Measurements from ENCODE around the gene BACH2.

BACH2 gene

DNA sequence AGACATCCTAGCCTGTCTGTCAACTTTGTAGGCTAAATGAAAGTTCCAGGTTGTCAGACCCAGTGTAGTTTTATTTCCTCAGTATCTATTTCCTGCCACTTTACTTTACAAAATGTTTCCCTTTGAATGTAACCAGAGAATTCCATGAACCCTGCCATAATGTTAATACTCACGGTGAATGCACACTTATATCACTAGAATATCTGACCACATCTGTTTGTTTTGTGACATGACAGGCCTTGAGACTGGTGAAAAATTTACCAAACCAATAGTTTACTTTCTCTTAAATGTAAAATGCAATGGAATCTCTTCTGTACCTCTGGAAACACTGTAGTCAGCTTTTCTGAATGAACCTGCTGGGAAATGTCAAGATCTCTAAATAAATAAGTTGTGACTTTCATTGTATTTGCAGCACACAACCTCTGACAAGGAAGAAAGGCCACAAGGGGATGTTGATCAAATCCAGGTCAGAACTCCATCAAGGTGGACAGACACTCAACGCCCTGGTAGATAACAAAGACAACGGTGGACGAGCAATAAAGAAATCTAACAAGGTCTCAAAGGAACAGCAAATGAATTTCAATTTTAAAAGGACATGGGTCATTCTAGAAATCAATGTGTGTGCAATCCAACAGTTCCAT lies 59.2 kb downstream of the BACH2 start:
- DNase-seq: no peak

DNA sequence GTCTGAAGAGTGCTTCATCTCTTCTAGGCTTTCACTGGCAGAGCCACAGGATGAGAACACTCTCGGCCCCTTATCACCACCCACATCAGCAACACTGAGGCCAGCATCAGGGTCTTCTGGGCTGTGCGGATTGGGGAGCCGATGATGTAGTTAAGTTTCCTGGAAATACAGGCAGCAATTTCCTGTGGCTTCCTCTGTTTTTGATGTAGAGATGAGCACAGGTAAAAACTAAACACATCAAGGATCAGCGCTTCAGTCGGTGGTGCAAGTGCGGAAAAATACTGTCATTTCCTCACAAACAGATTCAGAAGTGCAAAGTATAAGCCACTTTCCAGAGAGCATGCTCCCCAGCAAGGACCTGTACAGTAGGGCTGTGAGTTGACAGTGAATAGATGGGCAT lies 62.6 kb downstream of the BACH2 start:
- no peak for DNase-seq

DNA sequence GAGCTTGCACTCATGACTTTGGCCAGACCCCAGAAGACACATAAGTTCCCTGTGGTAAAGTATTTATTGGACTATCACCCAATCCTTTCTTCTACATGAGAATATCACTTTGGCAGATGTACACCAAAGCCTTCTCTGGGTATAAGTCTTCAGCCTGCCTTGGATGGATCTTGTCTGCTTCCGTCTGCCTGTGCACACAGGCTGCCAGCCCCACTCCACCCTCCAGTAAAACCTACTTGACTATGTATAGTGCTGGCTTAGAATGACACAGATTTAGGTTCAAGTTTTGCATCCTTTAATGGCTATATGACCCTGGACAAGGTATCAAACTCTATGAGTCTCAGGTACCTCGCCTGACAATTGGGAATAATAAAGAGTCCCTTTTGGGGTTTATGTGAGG lies 63.4 kb downstream of the BACH2 start:
- no peak for DNase-seq

DNA sequence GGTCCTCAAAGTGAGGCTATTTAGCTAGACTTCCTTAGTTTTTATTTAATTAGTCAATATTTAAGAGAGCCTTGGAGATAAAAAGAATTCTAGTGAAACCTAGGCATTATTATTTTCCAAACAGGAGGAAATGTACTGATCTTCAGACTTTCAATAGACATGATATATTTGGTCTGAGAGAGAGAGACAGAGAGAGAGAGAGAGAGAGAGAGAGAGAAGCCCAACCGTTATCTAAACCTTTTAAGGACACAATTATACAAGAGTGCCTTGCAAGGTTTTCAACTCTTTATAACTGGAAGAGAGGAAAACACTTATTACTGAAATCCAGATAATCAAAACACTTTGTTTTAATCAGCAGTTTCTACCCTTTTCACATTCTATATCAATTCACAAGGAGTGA lies 64.8 kb downstream of the BACH2 start:
- no peak for DNase-seq

DNA sequence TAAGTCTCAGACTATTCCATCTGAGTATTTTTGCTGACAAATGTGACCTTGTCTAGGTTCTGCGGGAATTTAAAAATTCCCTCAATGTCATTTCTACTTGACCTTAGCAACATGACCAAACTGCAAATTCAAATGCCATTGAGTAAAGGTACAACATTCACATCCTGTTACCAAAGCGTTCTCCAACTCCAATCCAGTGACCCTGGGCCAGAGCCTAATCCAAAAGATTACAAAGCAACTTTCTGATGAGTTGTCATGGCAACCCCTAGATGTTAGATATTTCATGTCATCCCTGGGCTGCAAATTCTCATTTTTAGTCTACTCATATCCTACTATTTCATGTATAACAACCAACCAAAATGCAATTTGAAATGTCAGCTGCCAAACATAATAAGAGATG lies 65.3 kb downstream of the BACH2 start:
- DNase-seq: no peak

DNA sequence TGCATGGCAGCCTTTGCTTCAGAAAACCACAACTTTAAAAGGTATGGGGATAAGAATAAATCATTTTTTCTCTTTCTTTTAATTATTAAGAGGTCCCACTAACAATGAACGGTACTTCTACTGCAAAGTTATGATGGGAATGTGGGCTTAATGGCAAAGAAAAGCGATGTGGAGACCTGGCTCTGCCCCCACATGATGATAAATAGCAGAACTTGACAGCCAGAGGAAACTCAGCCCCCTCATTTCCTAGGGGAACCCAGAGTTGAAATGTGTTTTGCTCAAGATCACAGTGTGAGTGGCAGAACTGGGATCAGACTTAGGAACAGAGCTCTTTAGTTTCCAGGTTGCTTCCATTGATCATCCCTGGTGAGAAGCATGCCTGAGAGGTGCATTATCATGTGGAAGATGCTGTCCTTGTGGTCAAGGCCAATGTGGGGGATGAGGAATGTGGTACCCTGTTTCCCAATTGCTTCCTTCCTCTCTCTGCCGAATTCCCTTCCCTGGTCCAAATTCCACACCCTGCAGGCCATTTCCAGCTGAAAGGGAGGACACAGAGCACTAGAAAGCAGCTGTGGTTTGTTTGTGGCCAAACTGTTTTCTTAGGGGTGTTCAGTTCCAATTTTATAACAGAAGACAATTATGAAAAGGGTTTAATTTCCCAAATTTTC lies 66.0 kb downstream of the BACH2 start:
- no peak for DNase-seq

DNA sequence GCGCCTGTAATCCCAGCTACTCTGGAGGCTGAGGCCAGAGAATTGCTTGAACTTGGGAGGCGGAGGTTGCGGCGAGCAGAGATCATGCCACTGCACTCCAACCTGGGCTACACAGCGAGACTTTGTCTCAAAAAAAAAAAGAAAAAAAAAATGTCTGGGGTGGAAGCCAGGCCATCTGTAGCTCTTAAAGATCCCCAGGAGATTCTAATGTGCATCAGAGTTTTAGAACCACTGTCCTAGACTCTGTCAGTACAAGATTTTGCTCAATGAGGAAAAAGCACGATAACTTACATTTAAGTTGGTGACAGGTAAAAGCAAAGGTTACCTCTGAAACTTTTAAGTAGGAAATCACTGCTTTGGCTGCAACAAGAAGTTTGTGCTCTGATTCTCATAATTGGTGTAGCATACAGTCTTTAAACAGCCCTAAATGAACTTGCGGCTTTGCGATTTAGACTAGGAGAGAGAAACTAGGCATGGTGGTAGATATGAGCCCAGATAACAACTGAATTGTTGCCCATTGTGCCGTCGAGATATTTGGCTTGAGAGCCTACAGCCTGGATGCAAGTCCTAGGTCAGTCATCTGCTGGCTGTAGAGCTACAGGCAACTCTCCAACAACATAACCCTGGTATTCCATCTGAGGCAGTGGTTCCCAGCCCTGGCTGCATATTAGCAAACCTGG lies 67.2 kb downstream of the BACH2 start:
- no peak for DNase-seq

DNA sequence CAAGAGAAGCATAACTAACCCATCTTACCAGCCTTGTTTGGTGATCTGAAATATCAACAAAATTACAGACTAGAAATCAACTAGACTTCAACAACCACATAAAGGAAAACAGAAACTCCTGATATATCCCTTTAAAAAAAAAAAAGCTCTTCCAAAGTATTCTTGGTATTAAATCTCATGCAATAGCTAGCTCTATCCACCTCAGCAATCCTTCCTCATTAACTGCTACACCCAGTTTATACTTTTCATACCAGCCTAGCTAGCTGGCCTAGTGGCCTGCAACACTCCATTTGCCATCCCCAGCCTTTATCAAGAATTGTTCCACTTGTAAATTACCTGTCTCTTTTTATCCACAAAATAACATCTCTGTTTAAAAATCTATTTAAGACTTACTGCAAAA lies 69.0 kb downstream of the BACH2 start:
- no peak for DNase-seq

DNA sequence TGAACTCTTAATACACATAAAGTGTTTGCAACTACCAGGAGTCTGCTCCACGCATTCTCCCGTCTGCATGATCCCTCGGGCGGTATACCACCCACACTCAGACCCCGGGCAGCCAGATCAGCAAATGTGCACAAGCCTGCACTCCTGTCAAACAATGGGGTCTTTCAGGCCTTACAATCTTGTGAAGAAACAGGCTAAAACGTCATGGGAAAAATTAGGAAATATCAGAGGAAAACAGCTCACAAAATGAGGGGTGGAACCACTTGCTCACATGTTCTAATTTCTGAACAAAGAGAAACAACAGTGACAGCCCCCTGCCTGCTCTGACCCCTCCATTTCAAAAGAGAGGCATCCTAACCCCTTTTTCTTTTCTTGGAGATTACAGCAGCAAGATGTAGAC lies 69.4 kb downstream of the BACH2 start:
- DNase-seq: no peak

DNA sequence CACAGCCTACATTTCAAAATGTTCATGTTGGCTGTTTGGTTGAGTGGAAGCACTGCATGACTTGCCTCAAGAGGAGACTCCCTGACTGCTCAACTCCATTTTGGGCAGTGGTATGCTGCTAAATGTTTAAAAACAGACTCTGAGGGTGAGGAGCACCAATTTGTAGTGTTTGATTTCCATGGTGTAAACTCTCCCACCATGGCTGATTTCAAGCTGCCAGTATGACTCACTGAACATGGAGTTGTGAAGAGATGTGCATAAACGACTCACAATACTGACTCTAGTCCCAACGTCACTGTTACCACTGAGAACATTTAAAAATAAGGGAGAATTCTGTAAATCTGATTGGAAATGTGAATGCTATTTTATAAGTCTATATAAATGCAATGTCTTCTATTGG lies 70.4 kb downstream of the BACH2 start:
- no peak for DNase-seq

DNA sequence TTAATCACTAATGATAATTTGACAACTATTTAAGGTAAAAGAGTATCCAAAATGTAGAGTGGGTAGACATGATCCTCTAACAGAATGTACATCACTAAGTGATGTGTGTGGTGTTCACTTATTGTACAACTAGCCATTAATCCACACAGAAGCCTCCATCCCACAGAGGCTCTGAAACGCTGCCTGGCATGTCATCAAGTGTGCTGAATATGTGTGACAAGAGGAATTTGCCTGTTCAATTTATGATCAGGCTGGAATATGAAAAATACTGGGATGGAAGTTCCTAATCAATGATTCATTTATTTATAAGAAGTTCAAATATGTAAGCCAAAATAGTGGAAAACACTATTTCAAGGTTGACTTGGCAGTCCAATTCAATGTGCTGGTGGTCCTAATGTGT lies 72.4 kb downstream of the BACH2 start:
- no peak for DNase-seq

DNA sequence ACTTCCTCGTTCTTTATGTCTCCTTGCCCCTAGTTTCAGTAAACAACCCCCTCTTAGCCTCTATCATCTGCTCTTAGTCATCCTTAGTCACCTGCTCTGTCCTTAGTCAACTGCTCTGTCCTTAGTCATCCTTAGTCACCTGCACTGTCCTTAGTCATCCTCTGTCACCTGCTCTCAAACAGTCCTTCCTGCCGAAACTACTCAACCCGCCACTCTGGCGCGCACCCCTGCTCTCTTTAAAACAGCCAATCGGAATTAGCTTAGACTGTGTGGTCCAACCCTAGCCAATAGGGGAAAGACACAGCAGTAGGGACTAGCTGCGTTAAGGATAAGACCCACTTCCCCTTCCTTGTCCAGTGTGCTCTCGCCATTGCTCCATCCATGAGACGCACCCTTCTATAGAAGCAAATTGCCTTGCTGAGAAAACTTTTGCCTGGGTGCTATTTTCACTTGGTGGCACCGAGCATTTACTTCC lies 73.9 kb downstream of the BACH2 start:
- DNase-seq: no peak

DNA sequence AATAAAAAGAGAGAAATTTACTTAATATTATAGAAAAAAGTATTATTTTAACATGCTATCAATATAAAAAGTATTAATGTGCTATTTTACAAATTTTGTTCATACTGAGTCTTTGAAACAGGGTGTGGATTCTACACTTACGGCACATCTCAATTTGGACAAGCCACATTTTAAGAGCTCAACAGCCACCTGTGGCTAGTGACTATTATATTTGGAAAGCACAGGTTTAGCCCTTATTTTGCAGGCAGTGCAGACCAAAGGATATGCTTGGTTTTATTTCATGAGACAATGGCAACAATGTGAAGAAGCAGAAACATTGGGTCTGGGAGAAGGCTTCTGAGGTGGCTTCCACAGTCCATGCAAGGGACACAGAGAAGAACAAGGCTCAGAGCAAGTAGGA lies 74.6 kb downstream of the BACH2 start:
- DNase-seq: no peak

DNA sequence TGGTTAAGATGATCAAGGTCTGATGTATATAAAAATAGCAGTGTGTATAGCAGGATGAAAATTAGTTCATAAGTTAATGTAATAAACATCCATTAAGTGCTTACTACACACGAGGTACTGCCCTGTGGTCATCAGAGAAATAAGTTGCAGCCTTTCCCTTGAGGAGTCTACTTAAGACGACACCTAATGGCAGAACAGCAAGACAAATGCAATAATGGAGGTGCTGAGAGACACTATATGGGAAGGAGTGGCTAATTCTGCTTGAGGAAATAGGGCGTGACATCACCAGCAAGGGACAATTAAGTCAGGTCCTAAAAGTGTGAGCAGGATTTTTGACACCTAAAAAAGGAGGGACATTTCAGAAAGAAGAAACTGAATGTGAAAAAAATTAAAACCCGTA lies 75.2 kb downstream of the BACH2 start:
- no peak for DNase-seq

DNA sequence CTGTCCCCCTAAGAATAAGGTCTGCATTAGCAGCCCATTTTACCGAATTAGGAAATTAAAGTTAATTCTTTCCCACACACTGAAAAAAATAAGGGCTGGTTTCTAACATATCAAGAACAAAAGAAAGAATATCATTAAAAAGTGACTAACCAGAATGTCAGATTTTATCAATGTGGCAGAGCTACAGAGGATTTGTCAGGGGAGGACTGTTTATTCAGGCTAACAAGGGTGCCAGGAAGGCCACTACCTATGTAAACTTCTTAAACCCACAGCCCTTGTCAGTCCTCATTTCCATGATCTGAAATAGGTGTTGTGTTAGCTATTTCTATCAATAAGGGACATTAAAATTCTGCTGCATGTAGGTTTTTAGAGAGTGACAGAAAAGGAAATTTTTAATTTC lies 76.4 kb downstream of the BACH2 start:
- DNase-seq: no peak

DNA sequence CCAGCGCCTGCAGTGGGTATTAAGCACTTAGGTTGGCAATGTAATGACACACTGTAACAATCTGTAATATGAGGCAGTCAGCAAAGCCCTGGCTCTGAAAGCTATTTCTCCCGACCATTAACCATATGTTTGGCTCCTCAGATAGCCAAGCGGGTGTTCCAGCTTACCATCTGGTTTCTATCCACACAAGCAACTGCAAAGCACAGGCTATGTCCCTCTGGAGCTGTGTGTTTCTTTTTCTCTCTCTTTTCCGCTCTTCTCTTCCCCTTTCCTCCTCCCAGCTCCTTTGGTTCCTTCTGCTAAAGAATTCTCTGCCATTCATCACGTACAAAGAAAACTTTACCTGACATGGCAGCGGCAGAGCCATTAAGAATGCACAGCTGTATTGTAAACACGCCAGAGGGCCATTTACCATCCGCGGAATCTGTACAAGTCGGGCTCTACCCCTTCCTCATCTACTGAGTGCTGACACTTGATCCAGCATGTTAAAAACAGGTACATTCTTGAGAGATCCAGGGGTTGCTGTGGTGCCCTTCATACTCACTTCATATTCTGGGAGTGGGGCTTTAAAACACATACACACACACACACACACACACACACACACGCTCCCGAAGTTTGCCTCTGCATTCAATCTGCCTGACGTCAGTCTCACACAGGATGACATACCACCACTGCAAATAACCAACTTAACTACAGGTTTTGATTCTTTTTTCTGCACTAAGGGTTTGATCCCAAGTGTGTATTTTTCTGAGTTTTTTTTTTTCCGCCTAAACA lies 77.2 kb downstream of the BACH2 start:
- peak; percentile 84 for DNase-seq

DNA sequence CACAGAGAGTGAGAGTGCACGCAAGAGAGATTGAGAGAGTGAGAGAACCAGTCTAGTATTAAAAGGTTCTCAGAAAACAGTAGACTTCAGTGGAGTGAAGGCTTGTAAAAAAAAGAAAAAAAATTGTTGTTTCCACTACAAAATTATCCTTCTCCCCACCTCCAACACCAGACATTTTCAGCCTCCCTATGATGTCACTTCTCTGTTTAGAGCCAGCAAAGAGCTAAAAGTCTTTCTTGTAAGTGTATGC lies 77.8 kb downstream of the BACH2 start:
- no peak for DNase-seq

DNA sequence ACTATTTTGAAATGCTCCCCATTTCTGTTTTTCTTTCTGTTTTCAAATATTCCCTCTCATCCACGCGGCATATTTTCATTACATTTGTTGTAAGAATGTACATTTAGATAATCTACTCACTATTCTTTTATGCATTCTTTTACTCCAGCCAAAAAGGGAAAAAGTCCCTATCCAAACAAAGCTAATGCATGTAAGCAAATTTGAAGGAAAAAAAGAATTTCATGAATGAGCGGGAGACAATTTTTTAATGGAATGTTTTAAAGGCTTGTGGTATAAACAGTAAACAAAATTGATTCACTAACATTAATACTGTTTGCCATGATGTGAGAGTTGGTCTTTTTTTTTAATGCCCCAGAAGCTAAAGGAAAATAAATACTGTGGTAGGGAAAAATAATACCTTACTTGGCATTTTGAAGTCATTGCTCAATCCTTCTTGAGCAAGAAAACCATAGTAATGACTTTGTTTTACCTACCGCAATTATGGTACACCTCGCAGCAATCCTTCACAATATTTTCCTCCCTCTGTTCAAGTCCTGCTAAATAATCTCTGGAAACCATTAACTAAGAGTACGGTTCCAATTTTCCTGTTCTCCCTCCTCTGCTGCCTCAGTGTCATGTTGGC lies 79.0 kb downstream of the BACH2 start:
- no peak for DNase-seq

DNA sequence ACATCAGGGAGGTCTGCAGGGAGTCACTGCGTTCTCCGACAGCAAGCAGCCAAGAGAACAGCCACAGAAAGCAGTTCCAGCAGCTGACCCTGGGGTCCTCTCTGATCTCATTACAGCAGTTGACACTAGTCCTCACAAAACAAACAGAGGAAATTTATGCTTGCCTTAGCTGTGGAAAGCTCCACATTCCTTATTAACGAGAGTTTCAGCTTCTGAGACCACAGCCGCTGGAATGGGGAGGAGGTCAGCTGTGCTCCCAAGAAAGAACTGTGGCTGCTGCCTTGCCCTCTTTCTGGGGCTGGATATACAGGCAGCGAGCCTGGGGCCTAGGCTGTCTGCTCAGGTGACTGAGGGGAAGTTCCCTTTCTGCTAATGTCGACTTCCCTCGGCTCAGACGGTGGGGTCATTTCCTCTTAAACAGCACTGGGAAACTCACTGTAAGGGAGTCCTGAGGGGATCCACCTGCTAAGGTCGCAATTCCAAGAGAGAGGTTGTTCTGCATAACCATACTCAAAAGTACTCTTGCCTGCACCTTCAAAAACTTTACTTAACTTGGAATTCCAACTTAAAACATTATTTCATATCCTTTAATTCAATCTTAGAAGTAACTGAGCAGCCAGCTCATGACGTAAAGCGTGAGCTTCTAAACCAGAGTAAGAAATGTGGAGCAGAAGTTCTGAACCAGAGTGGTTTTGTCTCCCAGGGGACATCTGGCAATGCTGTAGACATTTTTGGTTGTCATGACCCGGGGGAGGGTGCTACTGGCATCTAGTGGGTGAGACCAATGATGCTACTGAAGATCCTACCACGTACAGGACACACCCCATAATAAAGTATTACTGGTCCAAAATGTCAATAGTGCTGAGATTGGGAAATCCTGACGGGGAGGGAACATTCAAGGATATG lies 80.3 kb downstream of the BACH2 start:
- DNase-seq: no peak

DNA sequence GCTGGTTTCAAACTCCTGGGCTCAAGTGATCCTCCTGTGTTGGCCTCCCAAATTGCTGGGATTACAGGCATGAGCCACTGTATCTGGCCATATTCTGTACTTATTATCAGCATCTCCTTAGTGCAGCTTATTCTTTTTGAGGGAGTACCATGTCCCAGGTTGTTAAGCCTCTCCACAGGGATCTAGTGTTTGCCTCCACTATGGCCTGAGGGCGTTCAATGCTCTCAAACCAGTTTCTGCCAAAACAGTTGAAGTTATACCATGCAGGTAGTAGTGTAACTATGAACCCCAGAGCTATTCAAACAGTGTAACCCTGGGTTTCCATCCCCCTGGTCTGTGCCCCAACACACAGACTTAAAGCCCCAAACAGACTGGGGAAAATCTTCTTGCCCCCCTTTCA lies 81.7 kb downstream of the BACH2 start:
- DNase-seq: no peak

DNA sequence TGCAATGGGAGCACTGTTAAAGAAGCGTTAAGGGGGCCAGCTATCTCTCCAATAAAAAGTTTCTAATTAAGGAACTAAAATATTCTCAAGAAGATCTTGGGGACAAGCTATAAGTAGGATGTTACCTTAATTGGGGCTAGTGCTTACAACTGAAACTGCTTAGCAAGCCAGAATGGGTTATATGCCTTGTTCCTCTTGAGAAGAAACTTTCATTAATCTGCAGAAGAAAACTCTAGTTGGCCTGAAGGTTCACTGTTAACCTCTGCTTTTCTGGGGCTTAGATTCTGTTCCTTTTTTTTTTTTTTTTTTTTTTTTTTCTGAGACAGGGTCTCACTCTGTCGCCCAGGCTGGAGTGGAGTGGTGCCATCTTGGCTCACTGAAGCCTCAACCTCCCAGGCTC lies 82.2 kb downstream of the BACH2 start:
- no peak for DNase-seq

DNA sequence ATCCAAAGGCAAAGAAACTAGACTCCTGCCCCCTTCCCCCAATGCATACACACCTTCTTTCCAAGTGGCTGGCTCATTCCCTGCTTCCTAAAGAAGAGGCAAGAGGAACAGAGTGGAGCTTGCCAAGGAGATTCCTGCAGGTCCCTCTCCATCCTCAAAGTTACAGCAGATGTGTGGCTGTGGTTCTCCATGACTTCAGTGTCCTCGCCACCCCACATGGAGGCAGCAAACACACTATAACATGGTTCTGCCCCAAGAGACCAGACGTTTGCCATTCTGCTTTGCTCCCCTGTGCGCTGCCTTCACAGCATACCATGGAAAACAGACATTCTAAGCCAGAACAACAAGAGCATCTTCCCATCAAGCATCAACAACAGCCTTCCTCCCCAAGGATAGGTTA lies 84.4 kb downstream of the BACH2 start:
- no peak for DNase-seq
